SK-MEL-5 (cell line): ENCODE data around the gene TMEM52. TPM values are rescaled to one million over a fixed set of nuclear protein-coding genes. Genes with fewer than 3 reads are reported as not detected.
"Not testable (repeated sequence)": the region's sequence is repeated elsewhere in the genome, so short reads cannot be mapped to it uniquely, and the experiment has no call there.

Source experiments
- DNase-seq: peaks from one replicate; pipeline ENCODE4 v3.0.0-alpha.2; 2016; ENCODE audit warnings: low read depth, low spot score
- in situ Hi-C: cut with HindIII; loops from 2 replicates; pipeline ENCODE4 v1.10.0; 2016; ENCODE audit warnings: low sequenced_read_pairs, high pct_unique_total_duplicates, low pct_unique_long_range_greater_than_20kb
- total RNA-seq: library from RNA; depleted of rRNA; stranded (reverse); fragments of >200 nt; shearing (Covaris generic); gene quantifications from 2 replicates; pipeline ENCODE4 v1.2.3, GENCODE V29; 2014

TMEM52 gene
- total RNA-seq, 1 experiment from 2014 or later: not detected

- in situ Hi-C loops: no loop called here
- no peak for DNase-seq
Measured at GRCh38 chr1:1892079-1892762, 26.9 kb downstream of the TMEM52 start.

- peak; percentile 57 for DNase-seq
- in situ Hi-C loops: no loop called here
Measured at GRCh38 chr1:1891349-1892078, 27.6 kb downstream of the TMEM52 start.

GRCh38 chr1:1890506-1891348 is 28.4 kb downstream of the TMEM52 start, which contains the start of gene GNB1:
TSS of gene GNB1 (minus strand) at chr1:1891087. CDS start at chr1:1825453, 65,634 bp downstream.
- DNase-seq: peak; percentile 86
- in situ Hi-C loops: no loop called here

- in situ Hi-C loops: no loop called here
- DNase-seq: peak; percentile 14
Measured at GRCh38 chr1:1889847-1890505, 29.1 kb downstream of the TMEM52 start.

- in situ Hi-C loops: no loop called here
Measured at GRCh38 chr1:1889090-1889750, 29.9 kb downstream of the TMEM52 start.

GRCh38 chr1:1883890-1884289 is 35.2 kb downstream of the TMEM52 start:
- in situ Hi-C loops, DNase-seq: not testable (repeated sequence)

More at GRCh38 chr1:1889090-1889750, 29.9 kb downstream of the TMEM52 start:
- no peak for DNase-seq

- no peak for DNase-seq
- in situ Hi-C loops: no loop called here
Measured at GRCh38 chr1:1883092-1883873, 35.8 kb downstream of the TMEM52 start.

GRCh38 chr1:1881727-1882126 is 37.4 kb downstream of the TMEM52 start:
- in situ Hi-C loops: no loop called here
- no peak for DNase-seq

GRCh38 chr1:1880617-1881312 is 38.3 kb downstream of the TMEM52 start:
- in situ Hi-C loops: no loop called here
- DNase-seq: no peak

- in situ Hi-C loops: no loop called here
- DNase-seq: no peak
Measured at GRCh38 chr1:1879942-1880341, 39.1 kb downstream of the TMEM52 start.

GRCh38 chr1:1877865-1878436 is 41.1 kb downstream of the TMEM52 start:
- no peak for DNase-seq

GRCh38 chr1:1876335-1876930 is 42.6 kb downstream of the TMEM52 start:
- in situ Hi-C loops: no loop called here
- no peak for DNase-seq

More at GRCh38 chr1:1877865-1878436, 41.1 kb downstream of the TMEM52 start:
- in situ Hi-C loops: no loop called here

- in situ Hi-C loops: no loop called here
- no peak for DNase-seq
Measured at GRCh38 chr1:1875932-1876331, 43.1 kb downstream of the TMEM52 start.

- in situ Hi-C loops: no loop called here
Measured at GRCh38 chr1:1874901-1875300, 44.2 kb downstream of the TMEM52 start.

GRCh38 chr1:1873186-1873585 is 45.9 kb downstream of the TMEM52 start:
- no peak for DNase-seq
- in situ Hi-C loops: no loop called here

More at GRCh38 chr1:1874901-1875300, 44.2 kb downstream of the TMEM52 start:
- no peak for DNase-seq
